ENCODE data around the gene SAMHD1.

DNA sequence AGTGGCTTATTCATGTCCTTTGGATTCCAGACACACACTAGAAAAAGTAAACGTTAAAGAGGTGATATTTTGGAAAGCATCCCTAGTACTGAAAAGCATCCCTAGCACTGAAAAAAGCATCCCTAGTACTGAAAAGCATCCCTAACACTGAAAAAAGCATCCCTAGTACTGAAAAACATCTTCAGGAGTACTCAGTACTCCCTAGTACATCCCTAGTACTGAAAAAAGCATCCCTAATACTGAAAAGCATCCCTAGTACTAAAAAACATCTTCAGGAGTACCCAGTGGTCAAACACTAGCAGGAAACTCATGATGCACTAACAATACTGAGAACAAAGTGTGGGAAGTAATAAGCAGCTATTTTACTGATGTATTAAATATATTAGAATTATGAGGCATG lies 45.6 kb upstream of the SAMHD1 start:
- TF ChIP-seq YY1 (IDR thresholded peaks at IDR 0.05; ENCODE audit: insufficient read depth, insufficient read length), result no peak
- TF ChIP-seq SUZ12 (IDR thresholded peaks at IDR 0.05; ENCODE audit: extremely low read depth, insufficient read depth, insufficient read length), result no peak
